Muscle of leg (tissue), 16 donors: ENCODE results near the gene ZC4H2. TPM values are rescaled to one million over a fixed set of nuclear protein-coding genes. Genes with fewer than 3 reads are reported as not detected.
"Not testable (repeated sequence)": the region's sequence is repeated elsewhere in the genome, so short reads cannot be mapped to it uniquely, and the experiment has no call there.

Experiments
- DNase-seq: peaks from one replicate; pipeline ENCODE4 v3.0.0; 2013
- H3K27ac ChIP-seq: one replicate; pipeline ENCODE4 v1.5.1; 2013; ENCODE audit warnings: mild to moderate bottlenecking, low read length, control low read depth
- H3K27me3 ChIP-seq: one replicate; pipeline ENCODE4 v1.6.1; 2013; ENCODE audit warnings: low read length; ENCODE audit not compliant: control insufficient read depth, insufficient read depth
- H3K36me3 ChIP-seq: one replicate; pipeline ENCODE4 v1.6.1; 2013; ENCODE audit warnings: low read length; ENCODE audit not compliant: control insufficient read depth, insufficient read depth
- H3K4me1 ChIP-seq: one replicate; pipeline ENCODE4 v1.6.1; 2013; ENCODE audit warnings: low read length; ENCODE audit not compliant: control insufficient read depth, insufficient read depth
- H3K4me3 ChIP-seq: one replicate; pipeline ENCODE4 v1.5.1; 2013; ENCODE audit warnings: low read length, control low read depth
- H3K9me3 ChIP-seq: replicated peaks from 2 replicates; pipeline ENCODE4 v1.6.1; 2013; ENCODE audit warnings: low read depth, low read length; ENCODE audit not compliant: control insufficient read depth
- WGBS: methylation state at CpG from one replicate; pipeline ENCODE4 v1.1.5; 2013; ENCODE audit warnings: missing lambda C conversion rate; ENCODE audit not compliant: insufficient coverage; 5-methylcytosine and 5-hydroxymethylcytosine counted together
- long read RNA-seq, 11 donors: transcript quantifications; one replicate each; lab custom pipeline, GENCODE V29; 2026
- polyA plus RNA-seq, 8 donors: library from polyadenylated mRNA; unstranded; fragments of 120-200 nt; gene quantifications; one replicate each; pipeline versions ENCODE4 v1.2.1 to v1.2.3, GENCODE V29; 2013; ENCODE audit warnings: inconsistent platforms in 1 of 8, low replicate concordance in 1 of 8; ENCODE audit not compliant: insufficient read length in 8 of 8, insufficient read depth in 1 of 8
- total RNA-seq: library from RNA; stranded (reverse); fragments of 120-200 nt; gene quantifications from one replicate; pipeline ENCODE4 v1.2.4, GENCODE V29; 2013

ZC4H2 gene
- total RNA-seq, result 14.4 TPM
- polyA plus RNA-seq, result 10 to 100 TPM; 12.2 to 17.6 (median 15.0) TPM
- long read RNA-seq, donor 1, partial matches to known transcripts, result 0 of 3 reads
- long read RNA-seq, donor 1, other reads (novel, unspliced or antisense), result 0 of 3 reads
- long read RNA-seq, donor 2, result 0 reads
- long read RNA-seq, donor 3, partial matches to known transcripts, result 0 of 5 reads
- long read RNA-seq, donor 3, other reads (novel, unspliced or antisense), result 0 of 5 reads
- long read RNA-seq, donor 4, partial matches to known transcripts, result 0 of 2 reads
- long read RNA-seq, donor 4, other reads (novel, unspliced or antisense), result 0 of 2 reads
- long read RNA-seq, donor 5, transcript ZC4H2-202 (5 exons, 2,184 nt), result major isoform, 7 of 8 reads
- long read RNA-seq, donor 5, partial matches to known transcripts, result 0 of 8 reads
- long read RNA-seq, donor 5, other reads (novel, unspliced or antisense), result 0 of 8 reads
- long read RNA-seq, donor 6, transcript ZC4H2-202 (5 exons, 2,184 nt), result major isoform, 6 of 8 reads
- long read RNA-seq, donor 6, partial matches to known transcripts, result 0 of 8 reads
- long read RNA-seq, donor 6, other reads (novel, unspliced or antisense), result 0 of 8 reads
- long read RNA-seq, donor 7, partial matches to known transcripts, result 16 of 21 reads
- long read RNA-seq, donor 7, other reads (novel, unspliced or antisense), result 0 of 21 reads
- long read RNA-seq, donor 8, partial matches to known transcripts, result 0 of 4 reads
- long read RNA-seq, donor 8, other reads (novel, unspliced or antisense), result 0 of 4 reads
- long read RNA-seq, donor 9, full-length matches to known transcripts, result 3 of 3 reads
- long read RNA-seq, donor 9, partial matches to known transcripts, result 0 of 3 reads
- long read RNA-seq, donor 9, other reads (novel, unspliced or antisense), result 0 of 3 reads
- long read RNA-seq, donor 10, full-length matches to known transcripts, result 5 of 5 reads
- long read RNA-seq, donor 10, partial matches to known transcripts, result 0 of 5 reads
- long read RNA-seq, donor 10, other reads (novel, unspliced or antisense), result 0 of 5 reads
- long read RNA-seq, donor 11, partial matches to known transcripts, result 0 of 2 reads
- long read RNA-seq, donor 11, other reads (novel, unspliced or antisense), result 0 of 2 reads

DNA sequence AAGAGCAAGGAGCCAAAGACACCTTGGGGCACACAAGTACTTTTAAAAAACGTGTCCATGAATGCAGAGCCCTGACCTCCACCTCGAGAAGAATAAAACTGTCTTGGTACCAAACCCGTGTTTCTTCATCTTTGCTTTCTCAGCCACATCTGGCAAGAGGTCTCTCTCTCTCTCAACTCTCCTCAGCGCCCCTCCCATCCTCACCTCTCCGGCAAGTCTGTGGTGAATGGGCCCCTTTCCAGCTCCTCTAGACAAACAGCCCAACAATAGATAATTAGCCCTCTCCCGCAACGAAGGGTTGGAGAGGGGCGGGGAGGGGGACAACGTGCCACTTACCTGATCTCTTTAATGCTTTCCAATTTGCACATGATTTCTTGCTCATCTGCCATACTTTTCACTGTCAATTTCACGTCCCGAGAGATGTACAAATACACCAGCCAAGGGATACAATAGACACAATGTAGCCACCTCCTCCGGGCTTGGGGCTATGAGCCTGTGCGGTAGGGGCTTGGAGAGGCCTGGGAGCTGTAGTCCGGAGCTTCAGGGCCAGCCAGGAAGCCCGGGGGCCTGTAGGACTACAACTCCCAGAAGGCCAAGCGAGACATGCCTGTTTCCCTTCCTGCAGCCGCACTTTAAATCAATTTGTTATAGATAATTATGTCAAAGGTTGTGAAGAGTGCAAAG lies at the start of gene ZC4H2:
TSS of gene ZC4H2 (minus strand) at position 462 of the 684 bp plus-strand sequence. CDS start at position 389, 73 bp downstream.
- H3K27ac ChIP-seq, result peak within 1 kb of the TSS; percentile 38
- no peaks in the 10 kb centered on the region for H3K36me3 ChIP-seq
- no peaks in the 10 kb centered on the region for H3K4me1 ChIP-seq
- WGBS, result 5% methylated on average over 5 of the region's 17 CpGs
- H3K9me3 ChIP-seq, result no peaks in the 10 kb centered on the region
- no peaks in the 10 kb centered on the region for H3K27me3 ChIP-seq
- peak within 1 kb of the TSS; percentile 54 for H3K4me3 ChIP-seq
- DNase-seq, result peak; percentile 89

DNA sequence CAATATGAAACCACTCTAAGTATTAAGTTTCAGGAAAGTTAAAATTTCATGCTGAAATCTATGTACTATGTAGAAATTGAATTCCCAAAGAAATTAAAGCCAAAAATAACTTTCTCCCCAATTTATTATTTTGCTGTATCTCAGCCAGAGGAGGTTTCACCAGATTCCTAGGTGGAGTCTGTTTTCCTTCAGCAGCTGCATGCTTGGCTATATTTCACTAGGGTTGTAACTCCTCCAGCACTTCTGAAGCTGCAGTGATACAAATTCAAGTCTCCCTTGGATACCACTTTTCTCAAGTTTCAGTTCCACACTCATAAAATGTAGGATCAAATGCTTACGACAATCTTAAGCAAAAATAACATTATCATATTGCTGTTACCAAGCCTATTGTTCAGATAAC lies 41.2 kb upstream of the ZC4H2 start:
- peak; percentile 88 for DNase-seq
- Histone ChIP-seq H3K9me3 (no peaks in the 10 kb centered on the region), H3K36me3 (no peaks in the 10 kb centered on the region), H3K27ac (no peak overlapping the region), H3K4me3 (no peak overlapping the region), H3K27me3 (no peaks in the 10 kb centered on the region), H3K4me1 (no peaks in the 10 kb centered on the region)
- no CpG with 5 or more reads among the region's 1 CpG for WGBS

DNA sequence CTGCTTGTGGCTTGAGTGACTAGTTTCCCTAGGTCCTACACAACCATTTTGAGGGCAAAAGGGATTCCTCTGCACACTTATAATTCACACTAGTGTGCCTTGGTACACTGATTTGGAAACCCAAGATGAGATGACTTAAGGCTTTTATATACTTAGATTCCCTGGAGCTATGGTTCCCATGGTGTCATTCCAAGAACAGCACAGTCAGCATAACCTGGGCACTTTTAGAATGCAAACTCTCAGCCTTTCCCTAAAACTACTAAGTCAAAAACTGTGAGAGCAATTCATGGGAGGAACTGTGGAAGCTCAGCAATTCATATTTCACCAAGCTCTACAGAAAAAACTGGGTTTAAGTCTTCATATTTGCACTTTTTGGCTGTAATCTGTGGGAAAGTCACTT lies 38.0 kb upstream of the ZC4H2 start:
- Histone ChIP-seq H3K27ac (no peak overlapping the region), H3K4me3 (no peak overlapping the region), H3K4me1 (no peaks in the 10 kb centered on the region), H3K9me3 (no peaks in the 10 kb centered on the region), H3K27me3 (no peaks in the 10 kb centered on the region), H3K36me3 (no peaks in the 10 kb centered on the region)
- DNase-seq, result no peak

GRCh38 chrX:65009459-65009858 lies 33.2 kb upstream of the ZC4H2 start:
- Histone ChIP-seq H3K9me3 (no peaks in the 10 kb centered on the region), H3K4me3 (no peak overlapping the region), H3K36me3 (no peaks in the 10 kb centered on the region), H3K4me1 (no peaks in the 10 kb centered on the region), H3K27me3 (no peaks in the 10 kb centered on the region), H3K27ac (no peak overlapping the region)
- DNase-seq, result no peak

DNA sequence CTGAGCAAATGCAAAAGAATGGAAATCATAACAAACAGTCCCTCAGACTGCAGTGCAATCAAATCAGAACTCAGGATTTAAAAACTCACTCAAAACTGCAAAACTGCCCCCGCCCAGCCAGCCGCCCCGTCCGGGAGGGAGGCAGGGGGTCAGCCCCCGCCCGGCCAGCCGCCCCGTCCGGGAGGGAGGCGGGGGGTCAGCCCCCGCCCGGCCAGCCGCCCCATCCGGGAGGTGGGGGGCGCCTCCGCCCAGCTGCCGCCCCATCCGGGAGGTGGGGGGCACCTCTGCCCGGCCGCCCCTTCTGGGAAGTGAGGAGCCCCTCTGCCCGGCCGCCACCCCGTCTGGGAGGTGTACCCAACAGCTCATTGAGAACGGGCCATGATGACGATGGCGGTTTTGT lies 26.0 kb upstream of the ZC4H2 start:
- not testable (repeated sequence) for H3K9me3 ChIP-seq, H3K36me3 ChIP-seq, DNase-seq, H3K4me3 ChIP-seq, H3K27me3 ChIP-seq, H3K4me1 ChIP-seq, H3K27ac ChIP-seq
- WGBS, result 96% methylated on average over 9 of the region's 26 CpGs

DNA sequence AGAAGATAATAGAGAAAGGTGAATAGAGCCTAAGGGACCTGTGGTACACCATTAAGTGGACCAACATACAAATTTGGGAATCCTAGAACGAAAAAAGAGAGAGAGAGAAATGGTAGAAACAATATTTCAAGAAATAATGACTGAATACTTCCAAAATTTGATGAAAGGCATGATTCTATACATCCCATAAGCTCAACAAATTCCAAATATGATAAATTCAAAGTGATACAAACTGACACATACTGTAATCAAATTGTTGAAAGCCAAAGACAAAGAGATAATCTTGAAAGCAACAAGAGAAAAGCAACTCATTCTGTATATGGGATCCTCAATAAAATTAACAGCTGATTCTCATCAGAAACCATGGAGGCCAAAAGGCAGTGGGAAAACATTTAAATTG lies 20.6 kb upstream of the ZC4H2 start:
- no peaks in the 10 kb centered on the region for H3K27me3 ChIP-seq
- H3K4me3 ChIP-seq, result no peak overlapping the region
- H3K9me3 ChIP-seq, result peaks cover 11% of the 10 kb centered on the region
- no CpG with 5 or more reads among the region's 1 CpG for WGBS
- H3K4me1 ChIP-seq, result no peaks in the 10 kb centered on the region
- H3K27ac ChIP-seq, result no peak overlapping the region
- DNase-seq, result no peak
- no peaks in the 10 kb centered on the region for H3K36me3 ChIP-seq

GRCh38 chrX:64994131-64994798 lies 18.0 kb upstream of the ZC4H2 start:
- Histone ChIP-seq H3K27me3 (no peaks in the 10 kb centered on the region), H3K36me3 (no peaks in the 10 kb centered on the region), H3K27ac (no peak overlapping the region), H3K9me3 (peaks cover 5% of the 10 kb centered on the region), H3K4me1 (no peaks in the 10 kb centered on the region), H3K4me3 (no peak overlapping the region)
- no CpG with 5 or more reads among the region's 2 CpGs for WGBS
- no peak for DNase-seq

DNA sequence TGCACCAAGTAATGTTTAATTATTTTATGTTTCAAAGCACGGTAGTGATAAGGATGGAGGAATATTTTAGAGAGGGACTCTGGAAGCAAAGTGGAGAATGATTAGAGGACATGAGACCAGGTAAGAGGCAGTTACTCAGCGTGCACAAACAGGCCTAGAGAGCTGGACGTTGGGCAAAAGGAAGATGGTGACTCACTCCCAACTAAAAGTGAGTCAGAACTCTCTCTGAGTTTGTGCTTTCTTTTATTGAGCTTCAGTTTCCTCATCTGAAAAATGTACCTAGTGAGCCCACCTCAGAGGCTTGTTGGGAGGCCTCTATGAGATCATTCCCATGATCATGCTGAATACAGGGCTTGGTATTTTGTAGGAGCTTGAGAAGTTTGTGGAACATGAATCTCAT lies 1.6 kb upstream of the ZC4H2 start:
- Histone ChIP-seq H3K4me1 (no peaks in the 10 kb centered on the region), H3K9me3 (no peaks in the 10 kb centered on the region), H3K27me3 (no peaks in the 10 kb centered on the region), H3K27ac (no peak overlapping the region), H3K36me3 (no peaks in the 10 kb centered on the region), H3K4me3 (no peak overlapping the region)
- 100% methylated on average over 1 of the region's 3 CpGs for WGBS
- DNase-seq, result no peak

DNA sequence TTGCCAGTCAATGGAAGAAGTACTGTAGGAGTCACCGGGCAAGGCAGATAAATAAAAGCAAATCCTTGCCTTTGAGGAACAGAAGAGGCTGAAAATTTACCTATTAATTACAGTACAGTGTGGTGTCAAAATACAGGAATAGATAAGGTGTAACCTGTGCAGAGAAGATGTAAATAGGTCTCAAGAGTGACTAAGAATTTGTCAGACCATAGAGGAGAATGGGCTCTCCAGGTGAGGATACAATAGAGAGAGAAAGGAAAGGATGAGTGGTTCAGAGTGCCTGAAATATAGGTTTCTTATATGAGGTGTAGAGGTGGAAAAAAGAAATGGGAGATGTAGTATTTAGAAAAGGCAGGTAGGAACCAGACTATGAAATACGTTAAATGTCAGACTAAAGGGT lies 801 bp upstream of the ZC4H2 start:
- no CpG with 5 or more reads among the region's 2 CpGs for WGBS
- H3K27me3 ChIP-seq, result no peaks in the 10 kb centered on the region
- no peak overlapping the region for H3K27ac ChIP-seq
- no peaks in the 10 kb centered on the region for H3K4me1 ChIP-seq
- DNase-seq, result no peak
- H3K36me3 ChIP-seq, result no peaks in the 10 kb centered on the region
- no peaks in the 10 kb centered on the region for H3K9me3 ChIP-seq
- H3K4me3 ChIP-seq, result no peak overlapping the region
